Pons (tissue), 1 donor: ENCODE data around the gene BTBD19.
"Not testable (repeated sequence)": the region's sequence is repeated elsewhere in the genome, so short reads cannot be mapped to it uniquely, and the experiment has no call there.

Experiments used
- DNase-seq: peaks from one replicate; pipeline ENCODE4 v3.0.0-alpha.2; 2016; ENCODE audit warnings: low spot score

Gene BTBD19

GRCh38 chr1:44788120-44788860, 20.0 kb upstream of the BTBD19 start, which contains the start of gene BEST4:
TSS of gene BEST4 (minus strand) at chr1:44788170. CDS start at chr1:44787705, 465 bp downstream.
- DNase-seq, result no peak

- DNase-seq, result no peak
Observed at GRCh38 chr1:44790968-44791801, 17.1 kb upstream of the BTBD19 start.

DNA sequence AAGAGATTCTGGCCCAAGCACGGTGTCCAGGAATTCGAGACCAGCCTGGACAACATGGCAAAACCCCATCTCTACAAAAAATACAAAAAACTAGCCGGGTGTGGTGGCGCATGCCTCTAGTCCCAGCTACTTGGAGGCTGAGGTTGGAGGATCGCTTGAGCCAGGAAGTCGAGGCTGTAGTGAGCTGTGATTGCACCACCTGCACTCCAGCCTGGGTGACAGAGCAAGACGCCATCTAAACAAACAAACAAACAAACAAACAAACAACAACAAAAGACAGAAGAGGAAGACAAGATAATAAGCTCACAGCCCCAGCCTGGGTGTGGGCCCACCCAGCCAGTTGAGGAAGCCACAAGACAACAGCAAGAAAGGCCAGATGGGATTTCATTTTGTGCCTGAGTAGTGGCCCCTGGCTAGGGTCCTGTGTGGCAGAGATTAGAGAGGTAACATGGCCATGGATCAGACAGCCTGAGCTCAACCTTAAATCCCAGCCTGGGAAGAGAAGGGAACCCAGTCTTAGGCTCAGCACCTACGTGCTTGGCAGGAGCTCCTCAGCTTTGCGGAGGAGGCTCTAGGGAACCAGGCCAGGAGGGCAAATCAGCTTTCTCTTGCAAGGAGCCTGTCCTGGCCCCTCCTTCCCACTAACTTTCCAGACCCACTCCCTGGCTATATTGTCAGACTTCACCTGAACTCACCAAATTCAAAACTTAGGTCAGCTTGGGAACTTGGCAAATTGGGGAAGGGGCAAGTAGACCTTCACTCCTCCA, 15.4 kb upstream of the BTBD19 start:
- DNase-seq, result no peak

DNA sequence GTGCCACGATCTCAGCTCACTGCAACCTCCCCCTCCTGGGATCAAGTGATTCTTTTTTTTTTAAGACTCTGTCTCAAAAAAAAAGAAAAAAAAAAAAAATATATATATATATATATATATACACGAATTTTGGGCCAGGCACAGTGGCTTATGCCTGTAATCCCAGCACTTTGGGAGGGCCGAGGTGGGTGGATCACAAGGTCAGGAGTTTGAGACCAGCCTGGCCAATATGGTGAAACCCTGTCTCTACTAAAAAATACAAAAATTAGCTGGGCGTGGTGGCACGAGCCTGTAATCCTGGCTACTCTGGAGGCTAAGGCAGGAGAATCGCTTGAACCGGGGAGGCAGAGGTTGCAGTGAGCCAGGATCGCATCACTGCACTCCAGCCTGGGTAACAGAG, 10.4 kb upstream of the BTBD19 start:
- not testable (repeated sequence) for DNase-seq

GRCh38 chr1:44798481-44799365, 9.6 kb upstream of the BTBD19 start:
- no peak for DNase-seq

DNA sequence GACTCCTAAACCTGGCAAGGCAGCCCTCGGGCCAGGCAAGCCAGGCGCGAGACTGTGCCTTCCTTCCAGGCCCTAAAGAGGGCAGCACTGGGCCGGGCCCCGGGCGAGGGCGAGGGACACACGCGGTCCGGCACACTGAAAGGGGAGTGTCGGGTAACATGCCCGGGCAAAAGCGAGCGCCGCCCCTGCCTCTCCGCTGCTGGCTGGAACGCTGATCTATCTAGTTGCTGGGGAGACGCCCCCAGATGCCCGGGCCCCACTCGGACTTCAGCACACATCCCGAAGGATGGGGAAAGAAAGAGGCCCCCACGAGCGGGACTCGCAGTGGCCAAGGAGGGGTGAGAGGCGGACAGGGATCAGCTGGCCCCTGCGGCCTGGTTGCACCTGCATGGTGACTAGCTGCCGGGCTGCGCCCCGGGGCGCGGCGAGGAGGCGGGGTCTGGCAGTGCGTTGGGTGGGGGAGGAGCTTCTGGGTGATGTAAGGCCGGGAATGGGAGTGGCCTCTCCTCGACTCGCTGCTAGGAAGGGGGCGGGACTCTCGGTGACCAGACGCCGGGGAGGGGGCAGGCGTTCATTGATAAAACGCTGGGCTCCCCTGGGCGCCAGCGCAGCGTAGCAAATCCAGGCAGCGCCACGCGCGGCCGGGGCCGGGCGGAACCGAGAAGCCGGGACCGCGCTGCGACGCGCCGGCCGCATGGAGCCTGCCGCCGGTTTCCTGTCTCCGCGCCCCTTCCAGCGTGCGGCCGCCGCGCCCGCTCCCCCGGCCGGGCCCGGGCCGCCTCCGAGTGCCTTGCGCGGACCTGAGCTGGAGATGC, 8.3 kb upstream of the BTBD19 start, which contains the start of gene PLK3:
Gene PLK3, plus strand, starts transcription at position 608 of the 815 bp plus-strand sequence. Its CDS starts 87 bp downstream, at position 695.
- DNase-seq, result peak; percentile 98

GRCh38 chr1:44801491-44802305, 6.6 kb upstream of the BTBD19 start:
- no peak for DNase-seq

GRCh38 chr1:44802306-44803061, 5.8 kb upstream of the BTBD19 start:
- peak; percentile 65 for DNase-seq

- no peak for DNase-seq
Observed at GRCh38 chr1:44803062-44803311, 5.3 kb upstream of the BTBD19 start.

- no peak for DNase-seq
Observed at GRCh38 chr1:44803312-44804095, 4.8 kb upstream of the BTBD19 start.

- no peak for DNase-seq
Observed at GRCh38 chr1:44805311-44806024, 2.9 kb upstream of the BTBD19 start.

DNA sequence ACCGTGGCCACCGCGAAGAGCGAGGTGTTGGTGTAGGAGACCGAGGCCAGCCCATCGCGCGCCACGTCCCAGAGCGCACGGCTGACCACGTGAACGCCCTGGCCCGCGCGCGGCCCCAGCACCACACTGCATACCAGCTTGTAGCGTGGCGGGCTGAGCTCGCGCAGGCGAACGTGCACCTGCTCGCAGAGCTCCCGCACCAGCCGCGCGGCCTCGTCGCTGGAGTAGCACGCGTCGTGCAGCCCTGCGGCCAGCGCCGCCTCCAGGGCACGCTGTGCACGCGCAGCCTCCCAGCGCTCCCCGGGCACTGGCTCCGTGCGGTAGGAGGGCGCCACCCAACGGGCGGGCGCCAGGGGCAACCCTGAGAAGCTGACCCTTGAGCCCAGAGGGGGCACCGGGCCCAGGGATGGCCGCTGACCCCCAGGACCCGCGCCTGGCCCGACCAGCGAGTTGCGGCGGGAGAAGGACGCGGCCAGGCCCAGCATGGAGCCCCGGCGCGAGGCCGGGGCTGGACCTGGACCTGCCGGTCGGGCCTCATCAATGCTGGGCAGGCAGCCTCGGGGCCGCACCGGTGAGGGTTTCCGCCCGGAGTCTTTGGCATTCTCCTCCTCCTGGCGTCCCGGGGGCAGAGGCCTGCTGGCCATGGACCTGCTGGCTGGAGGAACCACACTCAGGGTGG, 2.2 kb upstream of the BTBD19 start:
- no peak for DNase-seq

DNA sequence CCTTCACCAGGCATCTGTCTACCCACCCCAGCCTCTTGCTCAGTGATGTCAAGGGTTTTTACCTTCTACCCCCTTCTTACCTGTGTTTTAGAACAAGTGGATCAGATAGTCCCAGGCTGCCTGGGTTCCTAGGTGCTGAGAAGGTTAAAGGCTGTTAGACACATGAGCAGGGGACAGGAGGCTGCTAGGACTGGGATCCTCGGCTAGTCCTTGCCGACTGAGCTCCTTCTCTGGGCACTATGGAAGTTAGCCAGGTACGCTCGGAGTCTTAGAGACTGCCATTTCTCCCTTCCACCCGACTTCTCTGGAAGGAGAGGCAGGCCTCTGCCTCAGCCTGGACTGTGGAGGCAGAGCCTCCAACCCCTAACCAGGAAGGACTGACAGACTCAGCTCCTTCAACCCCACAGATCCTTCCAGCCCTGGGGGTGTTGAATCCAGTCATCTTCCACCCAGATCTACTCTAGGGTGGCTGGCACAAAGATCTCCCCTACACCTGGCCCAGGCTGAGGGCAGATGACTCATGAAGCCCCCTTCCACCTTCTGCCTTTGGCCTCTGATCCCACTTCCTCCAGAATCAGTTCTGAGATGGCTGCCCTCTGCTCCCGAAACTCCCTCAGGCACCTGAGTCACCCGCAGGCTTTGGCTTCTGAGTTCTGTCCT, 1.5 kb upstream of the BTBD19 start, which contains the start of gene DYNLT4:
Gene DYNLT4, minus strand, starts transcription at position 648 of the 660 bp plus-strand sequence. CDS start 683 bp downstream, outside the sequence.
- no peak for DNase-seq

- DNase-seq, result peak; percentile 91
Observed at GRCh38 chr1:44807364-44808062, 810 bp upstream of the BTBD19 start.
